ENCODE data around the gene RABGAP1L.
"Not testable (repeated sequence)": the region's sequence is repeated elsewhere in the genome, so short reads cannot be mapped to it uniquely, and the experiment has no call there.

Gene RABGAP1L

GRCh38 chr1:174998569-174999215, 839.4 kb downstream of the RABGAP1L start:
- no peak overlapping the region for H3K4me3 Mint-ChIP-seq

GRCh38 chr1:174999216-174999935, 840.1 kb downstream of the RABGAP1L start:
- H3K4me1 Mint-ChIP-seq (ENCODE audit: low read depth) = peaks cover 40% of the 10 kb centered on the region
- no peaks in the 10 kb centered on the region for H3K27me3 Mint-ChIP-seq
- H3K9me3 Mint-ChIP-seq = no peaks in the 10 kb centered on the region
- peaks cover 45% of the 10 kb centered on the region for H3K36me3 Mint-ChIP-seq (ENCODE audit: low read depth)
- no peak overlapping the region for H3K4me3 Mint-ChIP-seq
- no peak overlapping the region for H3K27ac Mint-ChIP-seq

More at GRCh38 chr1:174998569-174999215, 839.4 kb downstream of the RABGAP1L start:
- Mint-ChIP-seq H3K27ac (no peak overlapping the region), H3K27me3 (no peaks in the 10 kb centered on the region), H3K4me1 (ENCODE audit: low read depth) (peaks cover 33% of the 10 kb centered on the region), H3K9me3 (no peaks in the 10 kb centered on the region), H3K36me3 (ENCODE audit: low read depth) (peaks cover 45% of the 10 kb centered on the region)

GRCh38 chr1:174999936-175000696, 840.8 kb downstream of the RABGAP1L start, which contains the start of gene CACYBP:
Gene CACYBP (plus strand): TSS chr1:174999947. CDS start chr1:175000181, 234 bp downstream.
- Mint-ChIP-seq H3K27ac (no peak within 1 kb of the TSS), H3K27me3 (no peaks in the 10 kb centered on the region), H3K4me1 (ENCODE audit: low read depth) (peaks cover 44% of the 10 kb centered on the region), H3K4me3 (no peak within 1 kb of the TSS), H3K36me3 (ENCODE audit: low read depth) (peaks cover 45% of the 10 kb centered on the region), H3K9me3 (no peaks in the 10 kb centered on the region)

- Mint-ChIP-seq H3K9me3 (no peaks in the 10 kb centered on the region), H3K4me3 (no peak overlapping the region), H3K36me3 (ENCODE audit: low read depth) (peaks cover 50% of the 10 kb centered on the region), H3K27ac (no peak overlapping the region), H3K4me1 (ENCODE audit: low read depth) (peaks cover 50% of the 10 kb centered on the region), H3K27me3 (no peaks in the 10 kb centered on the region)
Measured at GRCh38 chr1:175000697-175001187, 841.4 kb downstream of the RABGAP1L start.

GRCh38 chr1:175002910-175003517, 843.7 kb downstream of the RABGAP1L start:
- Mint-ChIP-seq H3K4me1 (ENCODE audit: low read depth) (peaks cover 45% of the 10 kb centered on the region), H3K9me3 (no peaks in the 10 kb centered on the region), H3K27me3 (no peaks in the 10 kb centered on the region), H3K4me3 (peak overlapping the region; percentile 40), H3K36me3 (ENCODE audit: low read depth) (peaks cover 63% of the 10 kb centered on the region), H3K27ac (peak overlapping the region; percentile 64)

GRCh38 chr1:175003521-175003920, 844.2 kb downstream of the RABGAP1L start:
- peak overlapping the region; percentile 40 for H3K4me3 Mint-ChIP-seq
- H3K27ac Mint-ChIP-seq = peak overlapping the region; percentile 64
- H3K9me3 Mint-ChIP-seq = no peaks in the 10 kb centered on the region
- no peaks in the 10 kb centered on the region for H3K27me3 Mint-ChIP-seq
- H3K4me1 Mint-ChIP-seq (ENCODE audit: low read depth) = peaks cover 45% of the 10 kb centered on the region
- peaks cover 68% of the 10 kb centered on the region for H3K36me3 Mint-ChIP-seq (ENCODE audit: low read depth)

- H3K4me1 Mint-ChIP-seq (ENCODE audit: low read depth) = peaks cover 50% of the 10 kb centered on the region
Measured at GRCh38 chr1:175005085-175005783, 845.9 kb downstream of the RABGAP1L start.

GRCh38 chr1:175009532-175009931, 850.2 kb downstream of the RABGAP1L start:
- Mint-ChIP-seq H3K27me3 (no peaks in the 10 kb centered on the region), H3K4me3 (no peak overlapping the region), H3K27ac (peak overlapping the region; percentile 12), H3K9me3 (no peaks in the 10 kb centered on the region), H3K36me3 (ENCODE audit: low read depth) (peaks cover 81% of the 10 kb centered on the region), H3K4me1 (ENCODE audit: low read depth) (peaks cover 14% of the 10 kb centered on the region)

More at GRCh38 chr1:175005085-175005783, 845.9 kb downstream of the RABGAP1L start:
- H3K27me3 Mint-ChIP-seq = no peaks in the 10 kb centered on the region
- no peak overlapping the region for H3K4me3 Mint-ChIP-seq
- peaks cover 80% of the 10 kb centered on the region for H3K36me3 Mint-ChIP-seq (ENCODE audit: low read depth)
- H3K9me3 Mint-ChIP-seq = no peaks in the 10 kb centered on the region
- H3K27ac Mint-ChIP-seq = peak overlapping the region; percentile 77

GRCh38 chr1:175013445-175013844, 854.1 kb downstream of the RABGAP1L start:
- no peaks in the 10 kb centered on the region for H3K9me3 Mint-ChIP-seq
- H3K4me1 Mint-ChIP-seq (ENCODE audit: low read depth) = peaks cover 8% of the 10 kb centered on the region
- H3K4me3 Mint-ChIP-seq = no peak overlapping the region
- H3K36me3 Mint-ChIP-seq (ENCODE audit: low read depth) = peaks cover 72% of the 10 kb centered on the region
- no peaks in the 10 kb centered on the region for H3K27me3 Mint-ChIP-seq
- H3K27ac Mint-ChIP-seq = peak overlapping the region; percentile 2

- peak overlapping the region; percentile 34 for H3K27ac Mint-ChIP-seq
Measured at GRCh38 chr1:175015243-175015642, 855.9 kb downstream of the RABGAP1L start.

GRCh38 chr1:175019524-175019923, 860.2 kb downstream of the RABGAP1L start:
- Mint-ChIP-seq H3K27ac (no peak overlapping the region), H3K4me1 (ENCODE audit: low read depth) (peaks cover 28% of the 10 kb centered on the region), H3K9me3 (no peaks in the 10 kb centered on the region), H3K4me3 (no peak overlapping the region), H3K27me3 (no peaks in the 10 kb centered on the region), H3K36me3 (ENCODE audit: low read depth) (peaks cover 48% of the 10 kb centered on the region)

More at GRCh38 chr1:175015243-175015642, 855.9 kb downstream of the RABGAP1L start:
- no peaks in the 10 kb centered on the region for H3K9me3 Mint-ChIP-seq
- no peaks in the 10 kb centered on the region for H3K27me3 Mint-ChIP-seq
- peaks cover 4% of the 10 kb centered on the region for H3K4me1 Mint-ChIP-seq (ENCODE audit: low read depth)
- H3K4me3 Mint-ChIP-seq = no peak overlapping the region
- peaks cover 62% of the 10 kb centered on the region for H3K36me3 Mint-ChIP-seq (ENCODE audit: low read depth)

GRCh38 chr1:175023043-175023921, 864.0 kb downstream of the RABGAP1L start, which contains the start of gene MRPS14:
Gene MRPS14 (minus strand): TSS chr1:175023425. CDS start chr1:175023408, 17 bp downstream.
- H3K9me3 Mint-ChIP-seq = no peaks in the 10 kb centered on the region
- H3K4me1 Mint-ChIP-seq (ENCODE audit: low read depth) = peaks cover 24% of the 10 kb centered on the region

GRCh38 chr1:175023922-175024242, 864.6 kb downstream of the RABGAP1L start:
- Mint-ChIP-seq H3K4me3 (peak overlapping the region; percentile 98), H3K36me3 (ENCODE audit: low read depth) (peaks cover 23% of the 10 kb centered on the region), H3K4me1 (ENCODE audit: low read depth) (peaks cover 24% of the 10 kb centered on the region), H3K27ac (peak overlapping the region; percentile 95)
- not testable (repeated sequence) for H3K27me3 Mint-ChIP-seq, H3K9me3 Mint-ChIP-seq

More at GRCh38 chr1:175023043-175023921, 864.0 kb downstream of the RABGAP1L start, which contains the start of gene MRPS14:
- Mint-ChIP-seq H3K27me3 (no peaks in the 10 kb centered on the region), H3K4me3 (peak within 1 kb of the TSS; percentile 98), H3K27ac (peak within 1 kb of the TSS; percentile 95), H3K36me3 (ENCODE audit: low read depth) (peaks cover 23% of the 10 kb centered on the region)
